Endothelial cell (in vitro differentiated cells): ENCODE results near the gene GPR146. TPM values are rescaled to one million over a fixed set of nuclear protein-coding genes. Genes with fewer than 3 reads are reported as not detected.

Experiments used
- DNase-seq: peaks from one replicate; pipeline ENCODE4 v3.0.0; 2021; ENCODE audit warnings: low spot score
- H3K27ac Mint-ChIP-seq: one replicate; pipeline ENCODE4 v1.8.0; 2021; ENCODE audit warnings: mixed read lengths, inconsistent platforms; ENCODE audit not compliant: unreplicated experiment
- H3K27me3 Mint-ChIP-seq: one replicate; pipeline ENCODE4 v1.8.0; 2021; ENCODE audit warnings: mild to moderate bottlenecking, moderate library complexity, mixed read lengths, inconsistent platforms; ENCODE audit not compliant: unreplicated experiment
- H3K36me3 Mint-ChIP-seq: one replicate; pipeline ENCODE4 v1.8.0; 2021; ENCODE audit warnings: mild to moderate bottlenecking, low read depth, mixed read lengths, inconsistent platforms; ENCODE audit not compliant: unreplicated experiment
- H3K4me1 Mint-ChIP-seq: one replicate; pipeline ENCODE4 v1.8.0; 2021; ENCODE audit warnings: mild to moderate bottlenecking, mixed read lengths, inconsistent platforms; ENCODE audit not compliant: unreplicated experiment
- H3K4me3 Mint-ChIP-seq: one replicate; pipeline ENCODE4 v1.8.0; 2021; ENCODE audit warnings: mild to moderate bottlenecking, mixed read lengths, inconsistent platforms; ENCODE audit not compliant: unreplicated experiment
- H3K9me3 Mint-ChIP-seq: one replicate; pipeline ENCODE4 v1.8.0; 2021; ENCODE audit warnings: mixed read lengths, inconsistent platforms; ENCODE audit not compliant: unreplicated experiment
- total RNA-seq: library from RNA; stranded (reverse); fragmentation: NEBNext Ultra II Directional; extraction: Animal tissue kit (Norgen Biotek cat#: 25700); gene quantifications from one replicate; pipeline ENCODE4 v1.2.1, GENCODE V29; 2021; ENCODE audit not compliant: unreplicated experiment
- TF ChIP-seq, protein P1 (sequence below): fragments of 200-600 bp; sonication (generic); IDR thresholded peaks from one replicate; pipeline ENCODE4 v1.5.0; 2021; ENCODE audit warnings: antibody characterized with exemption; ENCODE audit not compliant: unreplicated experiment

Gene GPR146
- total RNA-seq, 1 donor from 2014 or later, result 8.1 TPM

DNA sequence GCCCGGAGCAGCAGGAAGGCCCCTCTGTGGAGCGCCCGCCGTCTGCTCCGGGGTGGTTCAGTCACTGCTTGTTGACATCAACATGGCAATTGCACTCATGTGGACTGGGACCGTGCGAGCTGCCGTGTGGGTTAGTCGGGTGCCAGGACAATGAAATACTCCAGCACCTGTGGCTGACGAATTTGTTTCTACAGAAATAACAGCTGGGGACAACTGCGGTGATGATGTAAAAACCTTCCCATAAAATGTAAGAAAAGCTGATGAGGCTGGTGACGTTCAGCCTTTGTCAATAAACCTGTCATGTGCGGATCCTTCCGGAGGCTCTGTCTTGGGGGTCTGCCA lies 49.1 kb downstream of the GPR146 start:
- TF ChIP-seq, protein P1, sequence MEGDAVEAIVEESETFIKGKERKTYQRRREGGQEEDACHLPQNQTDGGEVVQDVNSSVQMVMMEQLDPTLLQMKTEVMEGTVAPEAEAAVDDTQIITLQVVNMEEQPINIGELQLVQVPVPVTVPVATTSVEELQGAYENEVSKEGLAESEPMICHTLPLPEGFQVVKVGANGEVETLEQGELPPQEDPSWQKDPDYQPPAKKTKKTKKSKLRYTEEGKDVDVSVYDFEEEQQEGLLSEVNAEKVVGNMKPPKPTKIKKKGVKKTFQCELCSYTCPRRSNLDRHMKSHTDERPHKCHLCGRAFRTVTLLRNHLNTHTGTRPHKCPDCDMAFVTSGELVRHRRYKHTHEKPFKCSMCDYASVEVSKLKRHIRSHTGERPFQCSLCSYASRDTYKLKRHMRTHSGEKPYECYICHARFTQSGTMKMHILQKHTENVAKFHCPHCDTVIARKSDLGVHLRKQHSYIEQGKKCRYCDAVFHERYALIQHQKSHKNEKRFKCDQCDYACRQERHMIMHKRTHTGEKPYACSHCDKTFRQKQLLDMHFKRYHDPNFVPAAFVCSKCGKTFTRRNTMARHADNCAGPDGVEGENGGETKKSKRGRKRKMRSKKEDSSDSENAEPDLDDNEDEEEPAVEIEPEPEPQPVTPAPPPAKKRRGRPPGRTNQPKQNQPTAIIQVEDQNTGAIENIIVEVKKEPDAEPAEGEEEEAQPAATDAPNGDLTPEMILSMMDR, result no peak
- H3K4me3 Mint-ChIP-seq, result no peak overlapping the region
- H3K4me1 Mint-ChIP-seq, result peaks cover 14% of the 10 kb centered on the region
- peaks cover 6% of the 10 kb centered on the region for H3K27me3 Mint-ChIP-seq
- no peaks in the 10 kb centered on the region for H3K9me3 Mint-ChIP-seq
- DNase-seq, result no peak
- peaks cover 18% of the 10 kb centered on the region for H3K36me3 Mint-ChIP-seq
- no peak overlapping the region for H3K27ac Mint-ChIP-seq

DNA sequence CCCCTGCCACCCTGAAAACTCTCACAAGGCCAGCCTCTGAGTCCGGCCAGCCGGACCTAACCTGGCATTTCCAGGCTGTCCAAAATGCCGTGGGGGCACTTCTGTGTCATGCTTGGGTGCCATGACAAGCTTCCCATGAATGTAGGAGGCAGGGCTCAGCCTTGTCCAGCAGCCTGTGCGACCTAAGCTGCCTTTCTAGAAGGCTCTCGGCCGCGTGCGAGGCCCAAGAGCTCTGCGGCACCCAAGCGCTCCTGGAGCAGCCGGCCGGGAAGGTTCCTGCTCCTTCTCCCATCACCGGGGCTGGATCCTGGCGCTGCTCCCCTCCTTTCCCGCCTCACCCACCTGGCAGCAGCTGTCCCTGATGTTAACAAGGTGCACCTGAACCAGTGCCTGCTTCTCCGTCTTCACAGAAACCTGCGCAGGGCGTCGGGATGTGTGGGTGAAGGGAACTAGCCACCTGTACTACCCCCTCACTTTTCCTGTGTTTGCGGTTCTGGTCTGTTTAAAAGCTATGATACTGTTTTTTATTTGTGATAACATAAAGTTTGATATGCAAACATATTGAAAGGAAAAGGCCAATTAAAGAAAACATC lies 49.7 kb downstream of the GPR146 start:
- Mint-ChIP-seq H3K4me3 (no peak overlapping the region), H3K4me1 (peaks cover 14% of the 10 kb centered on the region), H3K27me3 (peaks cover 6% of the 10 kb centered on the region), H3K27ac (peak overlapping the region; percentile 70), H3K9me3 (no peaks in the 10 kb centered on the region), H3K36me3 (peaks cover 22% of the 10 kb centered on the region)
- TF ChIP-seq, protein P1, result no peak
- DNase-seq, result no peak

DNA sequence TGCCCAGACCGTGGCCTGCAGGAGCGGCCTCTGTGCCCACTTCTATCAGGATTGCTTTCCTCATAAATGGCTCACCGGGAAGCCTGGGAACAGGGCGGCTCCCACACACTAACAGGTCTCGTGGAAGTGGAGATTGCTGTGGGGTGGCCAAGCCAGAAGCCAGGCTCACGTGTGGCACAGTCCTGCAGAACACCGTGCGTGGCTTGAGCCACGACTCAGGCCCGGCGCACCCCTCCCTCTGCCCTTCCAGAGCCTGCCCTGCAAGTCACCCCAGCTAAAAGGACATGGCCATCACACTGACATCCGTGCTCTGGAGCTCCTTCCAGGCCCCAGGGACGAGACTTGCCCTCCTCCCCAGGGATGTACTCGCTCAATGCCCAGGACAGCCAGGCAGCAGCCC lies 50.5 kb downstream of the GPR146 start:
- no peak for DNase-seq
- peaks cover 14% of the 10 kb centered on the region for H3K4me1 Mint-ChIP-seq
- no peak overlapping the region for H3K4me3 Mint-ChIP-seq
- peaks cover 25% of the 10 kb centered on the region for H3K36me3 Mint-ChIP-seq
- H3K27me3 Mint-ChIP-seq, result peaks cover 7% of the 10 kb centered on the region
- H3K9me3 Mint-ChIP-seq, result no peaks in the 10 kb centered on the region
- TF ChIP-seq, protein P1, result no peak
- peak overlapping the region; percentile 70 for H3K27ac Mint-ChIP-seq

DNA sequence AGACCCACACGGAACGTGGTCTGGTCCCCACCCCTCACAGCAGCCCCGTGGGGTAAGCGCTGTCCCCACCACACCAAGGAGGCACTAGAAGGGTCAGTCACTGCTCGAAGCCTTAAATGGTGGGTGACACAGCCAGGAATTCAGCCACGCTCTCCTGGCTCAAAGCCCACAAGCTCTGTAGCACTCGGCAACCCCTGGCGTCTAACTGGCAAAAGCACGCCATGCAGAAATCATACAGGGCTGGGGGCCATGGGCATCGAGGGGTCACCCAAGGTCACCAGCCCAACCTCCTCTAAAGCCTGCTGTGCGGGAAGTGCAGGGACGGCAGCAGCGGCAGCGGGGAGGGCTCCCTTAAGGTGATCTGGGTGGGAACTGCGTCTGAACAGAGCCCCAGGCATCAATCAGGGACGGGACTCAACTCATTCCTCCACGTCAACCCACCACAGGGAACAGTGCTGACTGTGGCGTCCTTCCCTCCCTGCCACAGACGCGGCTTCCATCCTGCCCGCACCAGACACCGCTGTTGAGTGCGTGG lies 51.3 kb downstream of the GPR146 start:
- peaks cover 14% of the 10 kb centered on the region for H3K4me1 Mint-ChIP-seq
- TF ChIP-seq, protein P1, result no peak
- peaks cover 25% of the 10 kb centered on the region for H3K36me3 Mint-ChIP-seq
- no peak for DNase-seq
- H3K4me3 Mint-ChIP-seq, result no peak overlapping the region
- no peak overlapping the region for H3K27ac Mint-ChIP-seq
- H3K27me3 Mint-ChIP-seq, result peaks cover 7% of the 10 kb centered on the region
- H3K9me3 Mint-ChIP-seq, result no peaks in the 10 kb centered on the region

GRCh38 chr7:1096156-1097119 lies 52.1 kb downstream of the GPR146 start:
- Mint-ChIP-seq H3K36me3 (peaks cover 25% of the 10 kb centered on the region), H3K4me1 (peaks cover 14% of the 10 kb centered on the region), H3K27me3 (peaks cover 8% of the 10 kb centered on the region), H3K27ac (no peak overlapping the region), H3K9me3 (no peaks in the 10 kb centered on the region), H3K4me3 (no peak overlapping the region)
- TF ChIP-seq, protein P1, result no peak
- no peak for DNase-seq
